EH (cell line): ENCODE data around the gene SEC14L5.
"Not testable (repeated sequence)": the region's sequence is repeated elsewhere in the genome, so short reads cannot be mapped to it uniquely, and the experiment has no call there.

Experiments
- DNase-seq: peaks from one replicate; pipeline ENCODE4 v3.0.0-alpha.2; 2015; ENCODE audit warnings: low read depth

The SEC14L5 gene

DNA sequence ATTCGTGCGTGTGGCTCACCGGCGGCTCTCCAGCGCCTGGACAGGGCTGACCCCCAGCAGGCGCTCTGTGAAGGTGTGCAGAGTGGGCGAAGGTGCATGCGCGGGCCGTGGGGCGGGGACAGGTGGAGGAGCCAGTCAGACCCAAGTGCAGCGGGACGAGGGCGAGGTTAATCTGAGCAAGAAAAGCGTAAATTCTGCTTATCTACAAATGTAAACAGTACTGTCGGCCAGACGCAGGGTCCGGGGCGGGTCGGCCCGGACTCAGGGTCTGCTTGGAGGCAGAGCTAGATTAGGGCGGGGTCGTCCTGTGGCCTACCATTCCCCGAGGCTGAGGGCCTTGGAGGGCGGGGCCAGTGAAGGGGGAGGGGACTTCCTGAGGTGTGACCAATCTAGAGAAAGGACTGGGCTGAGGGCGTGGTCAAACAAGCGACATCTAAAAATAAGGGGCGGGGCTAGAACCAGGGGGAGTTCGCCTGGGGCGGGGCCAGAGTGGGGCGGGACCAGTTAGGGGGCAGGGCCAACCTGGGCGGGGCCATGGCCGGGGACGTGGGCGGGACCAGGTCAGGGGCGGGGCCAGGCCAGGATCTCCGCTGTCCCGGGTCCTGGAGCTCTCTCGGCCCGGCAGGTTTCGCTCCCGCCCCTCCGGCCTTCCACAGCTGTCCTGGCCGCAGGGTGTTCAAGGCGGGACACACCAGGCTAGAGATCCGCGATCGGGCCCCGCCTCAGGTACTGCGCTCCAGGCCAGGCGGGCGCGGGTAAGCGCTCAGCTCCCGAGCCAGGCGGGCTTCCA is at the start of gene SEC14L5:
Gene SEC14L5, plus strand, starts transcription at position 611 of the 790 bp plus-strand sequence. CDS start 994 bp downstream, outside the sequence.
- peak; percentile 98 for DNase-seq

DNA sequence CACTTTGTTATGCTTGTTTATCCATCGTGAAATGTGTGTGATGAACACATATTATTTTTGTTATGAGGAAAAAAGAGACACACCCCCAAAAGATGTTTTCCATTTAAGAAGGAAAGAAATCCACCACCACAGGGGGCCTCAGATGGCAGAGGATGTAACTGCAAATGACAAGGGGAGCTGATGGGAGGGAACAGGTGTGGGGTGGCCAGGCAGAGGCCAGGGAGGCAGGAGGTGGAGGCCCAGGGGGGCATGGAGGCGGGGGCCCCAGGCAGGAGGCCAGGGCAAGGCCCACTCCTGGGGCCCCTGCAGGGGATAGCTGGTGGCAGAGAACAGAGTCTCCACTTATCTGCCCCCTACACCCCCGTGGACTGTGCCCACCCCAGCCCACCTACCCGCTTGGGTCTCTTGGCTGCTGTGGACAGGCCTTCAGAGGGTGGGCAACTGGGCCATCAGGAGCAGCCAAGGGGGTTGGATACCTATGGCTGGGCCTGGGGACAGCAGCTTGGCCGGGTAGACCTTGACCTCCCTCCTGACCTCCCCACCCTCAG is 49.2 kb upstream of the SEC14L5 start:
- DNase-seq = no peak

GRCh38 chr16:4909825-4910224 is 48.3 kb upstream of the SEC14L5 start:
- DNase-seq = no peak

DNA sequence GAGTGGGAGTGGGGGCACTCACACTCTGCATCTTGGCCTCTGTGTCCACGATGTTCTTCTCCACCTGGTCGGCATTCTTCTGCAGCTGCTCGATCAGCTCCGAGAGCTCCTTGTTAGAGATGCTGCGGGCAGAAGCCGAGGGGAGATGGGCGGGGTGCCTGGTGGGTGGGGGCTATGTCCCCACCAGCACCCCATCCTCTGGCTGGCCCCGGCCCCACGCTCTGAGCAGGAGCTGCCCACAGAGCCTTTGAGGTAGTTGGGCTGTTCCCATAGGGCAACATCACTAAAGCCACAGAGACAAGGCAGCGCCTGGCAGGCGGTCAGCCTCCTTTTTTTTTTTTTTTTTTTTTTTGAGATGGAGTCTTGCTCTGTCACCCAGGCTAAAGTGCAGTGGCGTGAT is 47.3 kb upstream of the SEC14L5 start:
- no peak for DNase-seq

DNA sequence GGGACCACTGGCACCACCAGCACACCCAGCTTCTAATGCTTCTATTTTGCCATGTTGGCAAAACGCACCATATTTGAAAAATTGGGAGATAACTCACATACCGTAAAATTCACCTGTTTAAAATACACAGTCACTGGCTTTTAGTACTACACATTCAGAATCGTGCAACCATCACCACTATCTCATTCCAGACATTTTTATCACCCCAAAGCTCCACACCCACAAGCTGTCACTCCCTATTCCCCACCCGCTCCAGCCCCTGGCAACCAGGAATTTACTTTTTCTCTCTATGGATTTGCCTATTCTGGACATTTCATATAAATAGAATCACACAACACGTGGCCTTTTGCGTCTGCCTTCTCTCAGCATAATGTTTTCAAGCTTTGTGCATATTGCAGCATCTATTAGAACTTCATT is 46.2 kb upstream of the SEC14L5 start:
- peak; percentile 60 for DNase-seq

DNA sequence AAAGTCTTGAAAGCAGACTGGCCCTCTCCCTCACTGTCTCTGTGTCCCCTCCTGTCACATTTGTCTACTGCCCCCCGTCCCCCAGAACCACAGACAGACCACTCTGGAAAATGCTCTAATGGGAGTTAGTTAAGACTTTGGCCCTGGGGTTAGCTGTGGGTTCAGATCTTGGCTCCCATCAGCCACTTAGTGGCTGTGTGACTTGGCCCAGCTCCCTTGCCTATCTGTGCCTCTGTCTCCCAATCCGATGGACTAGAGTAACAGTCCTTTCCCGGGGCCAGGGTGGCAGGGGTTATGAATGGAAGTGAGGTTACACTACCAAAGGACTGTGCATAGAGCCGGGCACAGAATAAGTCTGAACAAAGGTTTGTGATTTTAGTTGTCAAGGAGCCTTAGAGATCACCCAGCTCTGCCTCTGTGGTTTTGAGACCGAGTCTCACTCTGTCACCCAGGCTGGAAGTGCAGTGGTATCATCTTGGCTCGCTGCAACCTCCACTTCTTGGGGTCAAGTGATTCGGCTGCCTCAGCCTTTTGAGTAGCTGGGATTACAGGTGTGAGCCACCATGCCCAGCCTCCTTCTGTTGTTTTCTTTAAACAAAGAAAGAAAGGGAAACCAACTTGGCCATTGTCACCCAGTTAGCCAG is 44.9 kb upstream of the SEC14L5 start:
- no peak for DNase-seq

- DNase-seq = no peak
These were observed 44.2 kb upstream of the SEC14L5 start for GRCh38 chr16:4913774-4914525.

DNA sequence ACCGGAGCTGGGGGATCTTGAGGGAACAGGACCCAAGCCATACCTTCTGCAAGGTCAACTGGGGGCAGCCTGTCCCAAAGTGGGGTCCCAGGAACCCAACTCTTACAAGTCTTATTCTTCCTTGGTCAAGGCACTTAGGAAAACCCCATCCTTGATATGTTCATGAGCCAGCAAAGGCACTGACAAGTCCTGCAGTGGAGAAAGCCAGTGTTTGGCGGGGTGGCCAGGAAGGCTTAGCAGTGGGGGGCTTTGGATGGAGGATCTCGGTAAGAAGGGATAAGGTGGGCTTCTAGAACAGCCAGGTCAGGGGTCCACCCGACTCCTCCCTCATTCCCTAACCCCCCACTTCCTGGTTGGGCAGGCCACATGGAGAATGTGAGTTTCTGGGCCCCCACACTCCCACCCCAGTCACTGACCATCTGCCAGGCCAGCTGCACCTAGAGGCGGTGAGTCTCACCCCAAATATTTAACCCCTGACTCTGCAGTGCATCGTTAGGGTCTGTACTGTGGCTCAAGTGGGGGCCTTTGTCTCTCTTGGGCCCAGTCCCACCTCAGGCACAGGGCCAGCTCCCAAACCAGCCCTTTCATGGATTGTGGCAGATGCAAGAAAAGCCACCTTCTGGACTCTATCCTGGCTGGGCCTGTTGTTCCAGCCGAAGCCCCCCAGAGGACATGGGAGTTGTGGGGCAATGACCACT is 43.5 kb upstream of the SEC14L5 start:
- DNase-seq = no peak

DNA sequence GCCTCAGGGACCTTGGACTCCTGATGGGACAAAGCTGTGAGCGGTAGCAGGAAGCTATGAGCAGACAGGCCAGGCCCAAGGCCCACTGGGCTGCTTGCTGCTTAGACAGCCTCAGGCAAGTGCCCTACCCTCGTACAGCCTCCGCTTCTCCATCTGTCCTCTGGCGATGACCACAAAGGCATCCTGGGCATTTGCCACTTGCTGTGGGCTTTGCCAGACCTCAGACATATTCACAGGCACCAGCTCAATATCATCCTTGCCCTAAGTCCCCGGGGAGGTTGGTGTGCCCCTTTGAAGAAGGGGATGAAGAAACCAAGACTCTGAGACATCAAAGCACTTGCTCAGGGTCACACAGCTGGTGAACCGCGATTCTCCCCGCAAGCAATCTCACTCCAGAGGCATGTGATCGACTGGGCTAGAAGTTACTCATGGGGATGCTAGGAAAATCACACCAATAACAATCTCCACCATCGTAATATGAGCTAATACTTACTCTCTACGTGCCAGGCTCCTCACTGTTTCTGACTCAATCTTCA is 42.8 kb upstream of the SEC14L5 start:
- peak; percentile 78 for DNase-seq

- peak; percentile 59 for DNase-seq
These were observed 41.0 kb upstream of the SEC14L5 start for GRCh38 chr16:4917117-4917516.

- no peak for DNase-seq
These were observed 39.3 kb upstream of the SEC14L5 start for GRCh38 chr16:4918781-4919251.

DNA sequence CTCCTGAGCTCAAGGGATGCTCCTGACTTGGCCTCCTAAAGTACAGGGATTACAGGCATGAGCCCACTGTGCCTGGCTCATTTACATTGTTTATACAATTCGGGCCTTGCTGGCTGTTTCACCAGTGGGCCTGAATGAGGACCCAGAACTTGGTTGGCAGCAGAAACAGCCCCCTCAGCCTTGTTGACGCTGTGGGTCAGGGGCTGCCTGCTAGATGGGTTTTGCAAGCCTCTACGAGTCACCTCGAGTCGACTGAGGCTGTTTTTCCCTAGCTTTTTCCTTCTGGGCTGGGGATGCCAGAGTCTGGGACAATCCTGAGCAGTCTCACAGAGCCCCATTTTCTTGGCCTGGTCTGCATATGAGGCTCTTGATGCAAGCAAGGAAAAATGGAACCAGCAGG is 37.3 kb upstream of the SEC14L5 start:
- no peak for DNase-seq

DNA sequence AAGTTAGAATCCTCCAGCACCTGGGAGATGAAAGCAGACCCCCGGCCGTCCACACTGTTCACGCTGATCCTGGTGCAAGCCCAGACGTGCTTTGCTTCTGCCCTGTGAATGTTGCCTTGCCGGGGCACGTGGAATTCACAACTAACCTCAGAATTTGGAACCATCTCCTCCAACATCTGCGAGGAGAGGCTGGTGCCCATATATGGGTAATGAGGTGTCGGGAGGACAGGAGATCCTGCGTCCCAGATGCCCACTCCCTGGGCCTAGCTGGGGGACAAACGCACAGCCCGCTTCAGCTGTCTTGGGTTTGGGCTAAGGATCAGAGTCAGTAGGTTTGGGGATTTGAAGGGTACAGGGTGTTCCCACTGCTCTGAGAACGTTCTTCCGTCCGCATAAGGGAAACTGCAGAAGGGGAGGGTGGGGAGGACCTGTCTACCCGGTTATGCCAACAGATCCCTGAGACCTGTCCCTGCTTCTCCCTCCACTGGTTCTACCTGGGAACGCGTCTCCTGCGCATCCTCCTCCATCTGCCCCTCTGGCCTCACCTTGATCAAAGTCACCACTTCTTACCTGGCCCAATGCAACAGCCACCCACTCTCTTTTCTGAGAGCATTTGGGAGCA is 35.3 kb upstream of the SEC14L5 start:
- DNase-seq = no peak

DNA sequence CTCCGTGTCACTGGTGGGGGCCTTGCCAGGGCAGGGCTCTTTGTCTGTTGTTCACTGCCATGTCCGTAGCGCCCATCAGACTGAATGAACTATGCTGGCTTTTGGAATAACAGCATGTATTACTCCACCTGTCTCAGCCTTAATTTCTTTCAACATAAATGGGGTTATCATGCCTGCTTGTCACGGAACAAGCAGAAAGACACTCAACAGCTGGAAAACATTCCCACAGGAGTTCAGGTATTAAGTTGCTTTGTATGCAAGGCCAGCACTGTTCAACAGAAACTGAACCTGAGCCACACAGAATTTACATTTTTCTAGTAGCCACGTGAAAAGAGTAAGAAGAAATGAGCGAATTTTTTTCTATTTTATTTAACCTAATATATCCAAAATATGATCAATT is 34.3 kb upstream of the SEC14L5 start:
- DNase-seq = no peak

DNA sequence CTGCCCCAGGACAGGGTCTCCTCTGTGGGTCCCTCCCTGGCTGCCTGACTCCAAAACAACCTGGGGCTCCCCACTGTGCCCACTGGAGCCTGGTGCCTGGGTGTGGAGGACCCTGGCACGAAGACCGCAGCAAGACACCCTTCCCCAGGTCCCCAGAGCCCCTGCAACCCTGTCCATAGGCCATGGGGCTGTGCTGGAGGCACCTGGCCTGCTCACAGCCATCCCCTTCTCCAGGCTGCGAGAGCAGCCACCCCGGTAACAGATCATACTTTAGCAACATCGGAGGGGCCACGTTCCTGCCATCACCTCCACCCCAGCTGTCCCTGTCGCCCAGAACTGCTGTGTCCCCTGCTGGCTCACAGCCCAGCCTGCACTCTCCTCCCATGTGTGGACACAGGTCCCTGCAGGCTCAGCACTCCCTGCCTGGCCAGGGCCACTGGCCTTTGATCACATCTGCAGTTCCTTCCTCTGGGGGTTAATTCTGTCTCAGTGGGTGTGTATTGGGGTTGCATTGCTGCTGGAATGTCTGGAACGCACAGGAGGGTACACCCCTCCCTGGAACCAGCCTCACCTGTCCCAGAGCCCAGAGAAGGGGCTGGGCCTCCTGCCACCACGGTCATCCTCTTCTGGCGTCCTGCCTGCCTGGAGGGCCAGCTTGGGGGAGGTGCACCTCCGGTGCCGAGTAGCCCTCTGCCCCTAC is 33.4 kb upstream of the SEC14L5 start:
- no peak for DNase-seq

- no peak for DNase-seq
These were observed 32.9 kb upstream of the SEC14L5 start for GRCh38 chr16:4925293-4925607.

DNA sequence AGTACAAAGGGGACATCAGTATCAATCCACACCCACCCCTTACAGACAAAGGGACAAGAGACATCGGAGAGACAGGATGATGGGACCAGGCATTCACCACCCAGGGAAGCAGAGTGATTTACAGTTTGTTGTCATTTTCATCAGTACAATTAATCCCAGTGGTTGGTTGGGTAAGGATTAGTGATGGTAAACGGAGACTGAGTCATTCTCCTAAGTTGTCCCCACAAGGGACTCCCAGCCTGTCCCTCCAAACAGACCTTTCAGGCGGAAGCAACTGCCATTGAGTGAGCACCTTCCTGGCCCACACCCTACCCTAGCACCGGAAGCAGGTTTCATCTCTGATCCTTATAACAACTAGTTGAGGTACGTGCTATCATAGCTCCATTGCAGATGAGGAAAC is 32.3 kb upstream of the SEC14L5 start:
- no peak for DNase-seq

- no peak for DNase-seq
These were observed 31.2 kb upstream of the SEC14L5 start for GRCh38 chr16:4926928-4927327.

DNA sequence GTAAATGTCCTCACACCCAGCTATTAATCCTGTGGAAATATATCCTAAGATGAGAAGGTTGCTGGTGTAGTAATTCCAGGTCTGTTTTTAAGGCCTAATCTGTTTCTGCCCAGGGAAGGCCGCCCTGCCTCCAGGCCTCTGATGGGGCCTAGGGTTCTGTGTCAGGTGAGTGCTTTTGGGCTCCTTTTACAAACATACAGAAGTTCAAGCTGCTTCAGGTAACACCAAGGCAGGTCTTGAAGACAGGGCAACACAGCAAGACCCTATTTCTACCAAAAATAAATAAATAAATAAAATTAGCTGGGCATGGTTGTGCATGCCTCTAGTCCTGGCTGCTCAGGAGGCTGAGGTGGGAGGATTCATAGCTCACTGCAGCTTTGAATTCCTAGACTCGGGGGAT is 30.5 kb upstream of the SEC14L5 start:
- no peak for DNase-seq

GRCh38 chr16:4928227-4928626 is 29.9 kb upstream of the SEC14L5 start:
- DNase-seq = no peak

GRCh38 chr16:4929619-4930018 is 28.5 kb upstream of the SEC14L5 start:
- not testable (repeated sequence) for DNase-seq
